Fibroblast of lung (primary cell): ENCODE results near the gene PRDX2. TPM values are rescaled to one million over a fixed set of nuclear protein-coding genes. Genes with fewer than 3 reads are reported as not detected.
A peak's percentile ranks its signal among the peaks of the same experiment; 100 is the strongest.

ENCODE experiments used
- DNase-seq, 2 donors: peaks; one replicate each; pipeline versions ENCODE4 v3.0.0 to v3.0.0-alpha.2; 2010; ENCODE audit warnings: low read depth in 2 of 2
- H2AFZ ChIP-seq: 2 replicates; pipeline ENCODE4 v1.5.1; 2012; ENCODE audit warnings: low read length, control low read depth, inconsistent platforms
- H3K27ac ChIP-seq: 2 replicates; pipeline ENCODE4 v1.5.1; 2011; ENCODE audit warnings: low read length, control low read depth; ENCODE audit not compliant: insufficient read depth
- H3K27me3 ChIP-seq: 2 replicates; pipeline ENCODE4 v1.5.1; 2011; ENCODE audit warnings: mild to moderate bottlenecking, low read length; ENCODE audit not compliant: control insufficient read depth, insufficient read depth
- H3K36me3 ChIP-seq: 2 replicates; pipeline ENCODE4 v1.5.1; 2011; ENCODE audit warnings: low read length; ENCODE audit not compliant: control insufficient read depth, insufficient read depth
- H3K4me1 ChIP-seq: 2 replicates; pipeline ENCODE4 v1.5.1; 2011; ENCODE audit warnings: low read length; ENCODE audit not compliant: control insufficient read depth, insufficient read depth; ENCODE audit errors: extremely low read depth
- H3K4me2 ChIP-seq: 2 replicates; pipeline ENCODE4 v1.5.1; 2011; ENCODE audit warnings: low read length, control low read depth; ENCODE audit not compliant: insufficient read depth; ENCODE audit errors: extremely low read depth
- H3K4me3 ChIP-seq, 4 experiments: fragments of 200-600 bp in 1 of 4; sonication (generic) in 1 of 4; replicated peaks in 1 of 4; 2 replicates each; pipeline ENCODE4 v1.5.1; 2011 to 2016; ENCODE audit warnings: low read length in 4 of 4, low read depth in 3 of 4, mild to moderate bottlenecking in 3 of 4, control low read depth in 2 of 4, inconsistent platforms in 1 of 4, mixed read lengths in 1 of 4; ENCODE audit not compliant: insufficient read depth in 1 of 4; ENCODE audit errors: control extremely low read depth in 1 of 4
- H3K79me2 ChIP-seq: 2 replicates; pipeline ENCODE4 v1.5.1; 2012; ENCODE audit warnings: mild to moderate bottlenecking, low read length, inconsistent platforms; ENCODE audit not compliant: control insufficient read depth, insufficient read depth
- H3K9ac ChIP-seq: 2 replicates; pipeline ENCODE4 v1.5.1; 2011; ENCODE audit warnings: mild to moderate bottlenecking, low read length, control low read depth; ENCODE audit not compliant: insufficient read depth
- H3K9me3 ChIP-seq: 2 replicates; pipeline ENCODE4 v1.5.1; 2012; ENCODE audit warnings: low read depth, low read length; ENCODE audit not compliant: control insufficient read depth, insufficient read depth
- H4K20me1 ChIP-seq: 2 replicates; pipeline ENCODE4 v1.5.1; 2011; ENCODE audit warnings: low read length; ENCODE audit not compliant: control insufficient read depth, insufficient read depth; ENCODE audit errors: extremely low read depth
- EZH2 ChIP-seq: IDR thresholded peaks from 2 replicates; pipeline ENCODE4 v1.5.1; 2012; ENCODE audit warnings: low read length, control low read depth, mild to moderate bottlenecking; ENCODE audit errors: missing control alignments
- polyA plus RNA-seq, 2 donors: library from polyadenylated mRNA; depleted of rRNA in 1 of 2; stranded (reverse) in 1 of 2; unstranded in 1 of 2; fragments of >200 nt; gene quantifications; 2 replicates each; pipeline ENCODE4 v1.2.1, GENCODE V29; 2011 to 2012; ENCODE audit warnings: missing spikeins in 1 of 2
- total RNA-seq: library from RNA; depleted of rRNA; stranded (reverse); fragments of >200 nt; gene quantifications from 2 replicates; pipeline ENCODE4 v1.2.1, GENCODE V29; 2014
- TF ChIP-seq, protein P1 (sequence below), 2 donors: IDR thresholded peaks in 1 of 2; conservative IDR thresholded peaks in 1 of 2; 1 replicate in 1 of 2; 2 replicates in 1 of 2; pipeline ENCODE4 v1.5.1; 2011 to 2012; ENCODE audit warnings: low read length in 2 of 2, control low read depth in 1 of 2, inconsistent platforms in 1 of 2, low read depth in 1 of 2, mild to moderate bottlenecking in 1 of 2

The PRDX2 gene
- total and polyA plus RNA-seq, 2 donors (not counting 1 experiment from before 2014, with no cell fraction given): 186 to 228 TPM

DNA sequence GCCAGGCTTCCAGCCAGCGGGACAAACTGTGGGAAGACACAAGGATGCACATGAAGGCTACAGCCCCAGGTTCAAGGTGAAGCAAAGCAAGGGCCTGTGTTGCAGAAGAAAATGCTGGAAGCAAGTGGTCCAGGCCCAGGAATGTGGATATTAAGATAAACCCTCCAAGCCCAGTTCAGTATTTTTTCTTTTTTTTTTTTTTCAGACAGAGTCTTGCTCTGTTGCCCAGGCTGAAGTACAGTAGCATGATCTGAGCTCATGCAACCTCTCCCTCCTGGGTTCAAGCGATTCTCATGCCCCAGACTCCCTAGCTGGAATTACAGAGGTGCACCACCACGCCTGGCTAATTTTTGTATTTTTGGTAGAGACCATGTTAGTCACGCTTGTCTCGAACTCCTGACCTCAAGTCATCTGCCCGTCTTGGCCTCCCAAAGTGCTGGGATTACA, 4.4 kb downstream of the PRDX2 start:
- Histone ChIP-seq H3K9me3 (no peaks in the 10 kb centered on the region), H3K4me3 (no peak overlapping the region), H3K27ac (no peak overlapping the region), H3K27me3 (no peaks in the 10 kb centered on the region), H3K79me2 (peaks cover 14% of the 10 kb centered on the region), H3K4me2 (no peak overlapping the region), H3K9ac (no peak overlapping the region), H4K20me1 (no peaks in the 10 kb centered on the region), H2AFZ (no peak overlapping the region), H3K4me1 (peaks cover 13% of the 10 kb centered on the region), H3K36me3 (peaks cover 2% of the 10 kb centered on the region)
- TF ChIP-seq, protein P1, sequence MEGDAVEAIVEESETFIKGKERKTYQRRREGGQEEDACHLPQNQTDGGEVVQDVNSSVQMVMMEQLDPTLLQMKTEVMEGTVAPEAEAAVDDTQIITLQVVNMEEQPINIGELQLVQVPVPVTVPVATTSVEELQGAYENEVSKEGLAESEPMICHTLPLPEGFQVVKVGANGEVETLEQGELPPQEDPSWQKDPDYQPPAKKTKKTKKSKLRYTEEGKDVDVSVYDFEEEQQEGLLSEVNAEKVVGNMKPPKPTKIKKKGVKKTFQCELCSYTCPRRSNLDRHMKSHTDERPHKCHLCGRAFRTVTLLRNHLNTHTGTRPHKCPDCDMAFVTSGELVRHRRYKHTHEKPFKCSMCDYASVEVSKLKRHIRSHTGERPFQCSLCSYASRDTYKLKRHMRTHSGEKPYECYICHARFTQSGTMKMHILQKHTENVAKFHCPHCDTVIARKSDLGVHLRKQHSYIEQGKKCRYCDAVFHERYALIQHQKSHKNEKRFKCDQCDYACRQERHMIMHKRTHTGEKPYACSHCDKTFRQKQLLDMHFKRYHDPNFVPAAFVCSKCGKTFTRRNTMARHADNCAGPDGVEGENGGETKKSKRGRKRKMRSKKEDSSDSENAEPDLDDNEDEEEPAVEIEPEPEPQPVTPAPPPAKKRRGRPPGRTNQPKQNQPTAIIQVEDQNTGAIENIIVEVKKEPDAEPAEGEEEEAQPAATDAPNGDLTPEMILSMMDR (conservative IDR thresholded peaks at IDR 0.05 in 1 of 2, IDR thresholded peaks at IDR 0.05 in 1 of 2; ENCODE audit: low read depth in 1 of 2, low read length in 2 of 2): no peak
- no peak for TF ChIP-seq EZH2
- DNase-seq: no peak

DNA sequence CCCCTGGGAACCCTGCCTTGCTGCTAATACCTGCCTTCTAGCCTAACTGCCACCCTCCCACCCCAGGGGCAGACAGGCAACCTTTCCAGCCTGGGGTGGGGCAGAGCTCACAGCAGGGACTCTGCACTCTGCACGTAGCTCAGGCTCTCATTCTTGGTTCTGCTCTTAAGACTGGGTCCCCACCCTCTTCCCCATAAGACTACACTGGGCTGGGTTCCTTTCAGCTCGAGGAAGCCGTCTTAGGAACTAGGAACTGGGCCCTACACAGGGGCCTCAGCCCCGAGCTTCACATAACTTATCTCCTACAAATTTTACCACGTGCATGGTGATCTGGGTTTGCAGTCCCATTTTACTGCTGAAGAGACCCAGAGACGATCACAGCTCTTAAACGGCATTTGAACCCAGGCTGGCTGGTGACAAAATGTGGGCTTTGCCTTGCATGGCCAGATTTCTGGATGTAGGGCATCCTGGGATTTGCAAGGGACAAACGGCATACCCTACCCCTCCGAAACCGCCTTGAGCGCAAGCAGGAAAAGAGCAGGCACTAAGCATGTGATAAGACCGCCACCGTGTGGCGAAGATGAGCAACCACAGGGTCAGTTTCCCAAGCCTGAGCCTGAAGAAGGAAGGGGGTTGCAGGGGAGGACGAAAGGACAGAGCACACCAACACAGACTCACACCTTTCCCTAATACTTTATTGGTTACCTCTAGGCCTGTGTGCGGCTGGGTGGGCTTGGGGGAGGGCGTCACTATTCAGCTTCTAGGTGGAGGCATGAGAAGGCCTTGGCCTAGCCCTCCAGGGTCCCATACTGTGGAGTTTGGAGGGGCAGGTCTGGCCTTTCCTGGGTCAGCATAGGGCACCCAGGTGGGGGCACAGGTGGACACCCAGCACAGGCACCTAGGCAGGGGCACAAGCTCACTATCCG, 5.2 kb downstream of the PRDX2 start:
- Histone ChIP-seq H3K27me3 (no peaks in the 10 kb centered on the region), H3K79me2 (peaks cover 20% of the 10 kb centered on the region), H3K36me3 (peaks cover 2% of the 10 kb centered on the region), H3K9me3 (no peaks in the 10 kb centered on the region), H4K20me1 (no peaks in the 10 kb centered on the region), H3K27ac (peak overlapping the region; percentile 38), H2AFZ (no peak overlapping the region), H3K4me3 (no peak overlapping the region), H3K4me1 (peaks cover 11% of the 10 kb centered on the region), H3K4me2 (peak overlapping the region; percentile 51), H3K9ac (no peak overlapping the region)
- TF ChIP-seq, protein P1 (conservative IDR thresholded peaks at IDR 0.05 in 1 of 2, IDR thresholded peaks at IDR 0.05 in 1 of 2; ENCODE audit: low read depth in 1 of 2, low read length in 2 of 2): peak; percentile 96 to 98
- no peak for TF ChIP-seq EZH2
- peak; percentile 73 to 82 for DNase-seq

DNA sequence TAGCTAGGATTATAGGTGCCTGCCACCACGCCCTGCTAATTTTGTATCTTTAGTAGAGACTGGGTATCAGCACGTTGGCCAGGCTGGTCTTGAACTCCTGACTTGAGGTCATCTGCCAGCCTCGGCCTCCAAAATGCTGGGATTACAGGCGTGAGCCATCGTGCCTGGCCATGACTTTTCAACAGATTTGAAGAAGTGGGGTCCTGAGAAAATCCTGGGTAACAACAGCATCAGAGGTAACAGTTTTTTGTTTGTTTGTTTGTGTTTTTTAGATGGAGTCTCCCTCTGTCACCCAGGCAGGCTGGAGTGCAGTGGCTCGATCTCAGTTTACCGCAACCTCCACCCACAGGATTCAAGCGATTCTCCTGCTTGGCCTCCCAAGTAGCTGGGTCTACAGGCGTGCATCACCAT, 6.6 kb downstream of the PRDX2 start:
- Histone ChIP-seq H4K20me1 (no peaks in the 10 kb centered on the region), H3K79me2 (peaks cover 20% of the 10 kb centered on the region), H2AFZ (no peak overlapping the region), H3K9me3 (no peaks in the 10 kb centered on the region), H3K27me3 (no peaks in the 10 kb centered on the region), H3K36me3 (peaks cover 2% of the 10 kb centered on the region), H3K4me1 (peaks cover 15% of the 10 kb centered on the region), H3K9ac (no peak overlapping the region), H3K27ac (no peak overlapping the region), H3K4me3 (peak overlapping the region in 1 of 4 experiments; percentile 96), H3K4me2 (no peak overlapping the region)
- DNase-seq: no peak
- TF ChIP-seq, protein P1 (conservative IDR thresholded peaks at IDR 0.05 in 1 of 2, IDR thresholded peaks at IDR 0.05 in 1 of 2; ENCODE audit: low read depth in 1 of 2, low read length in 2 of 2): no peak
- TF ChIP-seq EZH2: no peak
